Omental fat pad (tissue), 4 donors: Measurements from ENCODE around the gene TMBIM1. TPM values are rescaled to one million over a fixed set of nuclear protein-coding genes. Genes with fewer than 3 reads are reported as not detected.

Source experiments
- ATAC-seq: fragments of 150-250 bp; one replicate; pipeline ENCODE4 v1.9.1; 2016; ENCODE audit warnings: mild to moderate bottlenecking, moderate library complexity; ENCODE audit not compliant: low FRiP score
- DNase-seq: peaks from one replicate; pipeline ENCODE4 v3.0.0-alpha.2; 2019; ENCODE audit warnings: low spot score
- CTCF ChIP-seq, 3 donors: fragments of 450-650 bp; IDR thresholded peaks; one replicate each; pipeline ENCODE4 v1.5.1; 2016 to 2017; ENCODE audit warnings: antibody characterized with exemption in 3 of 3, mild to moderate bottlenecking in 3 of 3, moderate library complexity in 2 of 3
- total RNA-seq, 4 donors: library from RNA; depleted of rRNA; stranded (reverse); fragments of >200 nt; gene quantifications; one replicate each; pipeline ENCODE4 v1.1.0, GENCODE V29; 2016

TMBIM1 gene
- total RNA-seq, 4 donors from 2014 or later: 190 to 689 (median 399) TPM

GRCh38 chr2:218259099-218259961, 33.0 kb downstream of the TMBIM1 start:
- no peak for TF ChIP-seq CTCF (IDR thresholded peaks at IDR 0.05)
- ATAC-seq (peak; percentile 61), DNase-seq (no peak)

GRCh38 chr2:218257390-218257981, 34.8 kb downstream of the TMBIM1 start:
- ATAC-seq: no peak
- TF ChIP-seq CTCF (IDR thresholded peaks at IDR 0.05): peak in 1 of 3 donors; percentile 47
- DNase-seq: no peak

GRCh38 chr2:218256612-218257350, 35.5 kb downstream of the TMBIM1 start:
- TF ChIP-seq CTCF (IDR thresholded peaks at IDR 0.05): no peak
- DNase-seq (no peak), ATAC-seq (no peak)

GRCh38 chr2:218255446-218255845, 36.9 kb downstream of the TMBIM1 start:
- DNase-seq (no peak), ATAC-seq (no peak)
- TF ChIP-seq CTCF (IDR thresholded peaks at IDR 0.05): no peak

- no peak for DNase-seq
- TF ChIP-seq CTCF (IDR thresholded peaks at IDR 0.05): no peak
- ATAC-seq: no peak
Measured at GRCh38 chr2:218253232-218253625, 39.1 kb downstream of the TMBIM1 start.

GRCh38 chr2:218252509-218253231, 39.6 kb downstream of the TMBIM1 start:
- no peak for TF ChIP-seq CTCF (IDR thresholded peaks at IDR 0.05)
- ATAC-seq: no peak
- DNase-seq: no peak
